Breast epithelium (tissue), 3 donors: ENCODE measurements around the gene TEC.

Experiments used
- CTCF ChIP-seq, 3 donors: fragments of 450-650 bp; IDR thresholded peaks; one replicate each; pipeline ENCODE4 v1.5.1; 2016 to 2017; ENCODE audit warnings: antibody characterized with exemption in 3 of 3, mild to moderate bottlenecking in 3 of 3, moderate library complexity in 3 of 3
- POLR2A ChIP-seq: fragments of 450-650 bp; IDR thresholded peaks from one replicate; pipeline ENCODE4 v1.6.1; 2016; ENCODE audit warnings: antibody characterized with exemption, mild to moderate bottlenecking, moderate library complexity
- POLR2AphosphoS5 ChIP-seq, 3 donors: sonication (generic); formaldehyde crosslinking; IDR thresholded peaks; one replicate each; pipeline ENCODE4 v1.6.1; 2017; ENCODE audit warnings: antibody characterized with exemption in 3 of 3

- TF ChIP-seq POLR2A (no peak), CTCF (IDR thresholded peaks at IDR 0.05) (no peak), POLR2AphosphoS5 (IDR thresholded peaks at IDR 0.05) (no peak)
These were observed 136.0 kb downstream of the TEC start for GRCh38 chr4:48133669-48134068.
